Inferior parietal cortex (tissue), 1 donor: ENCODE results near the gene CAPN1.
"Not testable (repeated sequence)": the region's sequence is repeated elsewhere in the genome, so short reads cannot be mapped to it uniquely, and the experiment has no call there.

Experiments
- DNase-seq: peaks from one replicate; pipeline ENCODE4 v3.0.0-alpha.2; 2016; ENCODE audit errors: extremely low spot score

The CAPN1 gene

DNA sequence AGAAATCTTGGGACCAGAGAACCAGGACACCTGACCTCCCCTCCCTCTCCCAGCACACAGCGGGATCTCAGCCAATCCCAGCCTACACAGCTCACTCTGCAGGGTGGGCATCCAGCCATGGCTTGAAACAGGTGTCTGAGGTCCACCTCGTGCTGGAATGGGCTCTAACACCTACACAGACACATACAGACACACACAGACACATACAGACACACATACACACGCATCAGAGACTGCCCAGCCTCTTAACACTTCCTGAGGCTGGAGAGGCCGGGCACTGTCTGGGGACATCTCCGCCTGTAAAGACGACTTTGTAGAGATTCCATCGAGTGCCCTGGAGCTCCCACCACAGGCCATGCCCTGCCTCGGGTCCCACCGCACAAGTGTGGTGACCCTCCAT is 36.7 kb downstream of the CAPN1 start:
- no peak for DNase-seq

DNA sequence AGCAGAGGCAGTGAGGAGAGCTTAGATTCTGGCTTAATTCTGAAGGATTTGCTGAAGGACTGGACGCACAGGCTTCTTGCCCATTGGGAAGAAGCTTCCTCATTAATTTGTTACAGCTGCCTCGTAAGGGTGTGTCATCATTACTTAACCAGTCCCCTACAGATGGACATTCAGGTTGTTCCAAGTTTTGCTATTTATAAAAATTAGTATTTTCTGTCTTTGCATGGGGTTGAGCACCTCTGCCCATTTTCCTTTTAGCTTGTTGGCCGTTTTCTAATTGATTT is 38.1 kb downstream of the CAPN1 start:
- no peak for DNase-seq

GRCh38 chr11:65221026-65221425 is 39.3 kb downstream of the CAPN1 start:
- no peak for DNase-seq

GRCh38 chr11:65223011-65223410 is 41.3 kb downstream of the CAPN1 start:
- no peak for DNase-seq

DNA sequence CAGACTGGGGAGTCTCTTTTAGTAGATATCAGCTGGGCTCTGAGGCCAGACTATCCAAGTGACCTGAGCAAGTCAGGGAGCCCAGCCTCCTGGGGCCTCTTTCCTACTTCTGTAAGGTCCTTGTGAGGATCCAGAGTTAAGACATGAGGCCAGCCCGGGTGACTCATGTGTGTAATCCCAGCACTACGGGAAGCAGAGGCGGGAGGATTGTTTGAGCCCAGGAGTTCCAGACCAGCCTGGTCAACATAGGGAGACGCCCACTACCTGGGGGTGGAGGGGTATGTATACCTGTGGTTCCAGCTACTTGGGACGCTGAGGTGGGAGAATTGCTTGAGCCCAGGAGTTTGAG is 43.2 kb downstream of the CAPN1 start:
- DNase-seq: no peak

DNA sequence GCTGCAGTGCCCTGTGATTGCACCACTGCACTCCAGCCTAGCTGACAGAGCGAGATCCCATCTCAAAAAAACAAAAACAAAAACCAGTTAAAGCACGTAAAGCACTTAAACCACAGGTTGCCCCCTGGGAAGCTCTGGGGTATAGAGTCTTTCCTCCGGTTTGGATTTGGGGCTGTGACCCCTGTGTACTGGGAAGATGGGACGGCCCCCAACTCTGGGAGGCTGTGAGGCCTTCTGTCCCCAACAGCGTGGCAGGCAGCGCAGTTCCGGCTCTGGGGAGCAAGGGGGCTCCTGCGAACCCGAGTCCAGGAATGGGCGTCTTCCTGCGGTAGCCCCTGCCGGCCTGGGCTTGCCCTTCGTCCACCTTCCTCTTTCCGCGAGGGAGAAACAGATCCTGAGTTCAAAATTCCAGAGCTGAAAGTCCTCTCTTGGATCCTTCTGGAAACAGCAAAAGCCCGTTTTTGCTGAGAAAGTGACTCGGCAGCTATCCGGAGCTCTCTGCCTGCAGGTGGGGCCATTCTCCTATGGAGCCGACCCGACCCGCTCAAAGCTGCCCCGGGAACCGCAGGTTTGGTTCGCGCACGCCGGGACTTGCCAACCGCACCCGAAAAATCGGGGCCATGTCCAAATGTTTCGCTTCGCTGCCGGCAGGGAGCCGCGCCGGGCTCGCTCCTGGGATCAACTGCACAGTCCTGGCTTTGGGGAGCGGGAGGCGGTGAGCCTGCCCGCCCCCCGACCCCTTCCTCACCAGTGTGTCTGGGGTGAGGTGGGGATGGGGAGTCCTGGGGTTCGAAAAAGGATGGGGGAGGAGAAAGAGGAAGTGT is 43.8 kb downstream of the CAPN1 start:
- DNase-seq: peak; percentile 22

DNA sequence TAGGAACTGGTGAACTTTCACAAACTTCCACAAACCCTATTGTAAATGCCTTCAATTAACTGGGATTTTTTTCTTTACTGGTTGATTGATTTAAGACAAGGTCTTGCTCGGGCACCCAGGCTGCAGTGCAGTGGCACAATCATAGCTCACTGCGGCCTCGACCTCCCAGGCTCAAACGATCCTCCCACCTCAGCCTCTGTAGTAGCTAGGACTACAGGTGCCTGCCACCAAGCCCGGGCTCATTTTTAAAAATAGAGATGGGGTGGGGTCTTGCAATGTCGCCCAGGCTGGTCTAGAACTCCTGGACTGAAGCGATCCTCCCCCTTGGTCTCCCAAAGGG is 44.3 kb downstream of the CAPN1 start:
- DNase-seq: no peak

DNA sequence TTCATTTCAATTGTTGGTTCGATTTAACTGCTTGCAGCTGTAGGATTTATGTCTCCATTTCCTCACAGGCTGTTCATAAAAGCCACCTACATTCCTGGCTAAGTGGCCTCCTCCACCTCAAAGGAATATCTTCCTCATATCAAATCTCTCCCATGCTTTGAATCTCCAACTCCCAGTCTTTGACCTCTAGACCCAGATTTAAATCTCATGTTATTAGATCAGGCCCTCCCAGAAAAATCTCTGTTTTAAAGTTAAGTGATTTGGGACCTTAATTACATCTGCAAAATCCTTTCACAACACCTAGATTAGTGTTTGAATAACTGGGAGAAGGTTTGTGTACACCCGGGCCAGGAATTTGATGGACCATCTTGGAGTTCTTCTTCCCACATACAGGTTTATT is 46.2 kb downstream of the CAPN1 start:
- DNase-seq: no peak

DNA sequence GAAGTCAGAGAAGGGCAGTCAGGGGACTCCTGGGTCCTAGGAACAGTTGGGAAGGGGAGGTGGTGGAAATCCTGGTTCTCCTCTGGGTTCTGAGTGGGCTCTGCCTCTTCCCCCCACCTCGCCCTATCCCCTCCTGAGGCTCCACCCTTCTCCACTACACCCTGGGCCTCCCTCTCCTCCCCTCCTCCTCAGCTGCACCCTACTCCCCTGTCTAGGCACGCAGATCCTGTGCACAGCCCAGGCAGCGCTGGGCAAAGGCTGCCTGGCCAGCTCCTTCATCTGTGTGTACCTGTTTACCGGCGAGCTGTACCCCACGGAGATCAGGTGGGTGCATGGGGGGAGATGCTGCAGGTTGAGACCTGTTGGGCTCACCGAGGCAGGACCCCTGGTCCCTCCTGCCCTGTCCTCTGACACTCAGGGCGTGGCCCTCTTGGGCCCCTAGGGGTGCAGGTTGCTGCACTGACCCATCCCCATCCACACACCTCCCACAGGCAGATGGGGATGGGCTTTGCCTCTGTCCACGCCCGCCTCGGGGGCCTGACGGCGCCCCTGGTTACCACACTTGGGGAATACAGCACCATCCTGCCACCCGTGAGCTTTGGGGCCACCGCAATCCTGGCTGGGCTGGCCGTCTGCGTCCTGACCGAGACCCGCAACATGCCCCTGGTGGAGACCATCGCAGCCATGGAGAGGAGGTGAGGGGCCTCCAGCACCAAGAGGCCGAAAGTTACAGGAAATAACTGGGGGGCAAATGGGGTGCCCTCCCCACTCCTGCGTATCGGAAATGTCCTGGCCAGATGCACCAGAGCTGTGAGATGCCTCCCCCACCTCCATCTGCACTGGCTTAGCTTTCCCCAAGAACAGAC is 54.7 kb downstream of the CAPN1 start:
- no peak for DNase-seq

DNA sequence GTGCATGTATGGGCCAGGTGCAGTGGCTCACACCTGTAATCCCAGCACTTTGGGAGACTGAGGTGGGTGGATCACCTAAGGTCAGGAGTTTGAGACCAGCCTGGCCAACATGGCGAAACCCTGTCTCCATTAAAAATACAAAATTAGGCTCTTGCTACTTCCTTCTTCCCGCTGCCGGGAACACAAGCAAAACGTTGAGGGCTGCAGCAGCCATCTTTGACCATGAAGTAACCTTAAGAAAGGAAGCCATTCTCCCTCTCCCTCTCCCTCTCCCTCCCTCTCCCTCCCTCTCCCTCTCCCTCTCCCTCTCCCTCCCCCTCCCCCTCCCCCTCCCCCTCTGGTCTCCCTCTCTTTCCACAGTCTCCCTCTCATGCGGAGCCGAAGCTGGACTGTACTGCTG is 56.6 kb downstream of the CAPN1 start:
- DNase-seq: not testable (repeated sequence)

DNA sequence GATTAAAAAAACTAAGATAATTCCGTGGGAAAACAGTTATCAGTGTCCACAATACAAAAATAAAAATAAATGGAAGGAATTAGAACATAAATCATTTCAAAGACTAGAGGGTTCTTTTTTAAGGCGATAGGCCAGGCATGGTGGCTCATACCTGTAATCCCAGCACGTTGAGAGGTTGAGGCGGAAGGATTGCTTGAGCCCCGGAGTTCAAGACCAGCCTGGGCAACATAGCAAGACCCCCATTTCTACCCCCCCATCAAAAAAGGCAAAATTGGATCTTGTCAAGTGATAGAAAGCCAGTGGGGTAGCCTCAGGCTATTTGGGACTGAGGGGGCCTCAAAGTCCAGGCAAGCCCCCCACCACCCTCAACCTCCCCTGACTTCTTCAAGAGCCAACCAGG is 59.4 kb downstream of the CAPN1 start:
- no peak for DNase-seq

DNA sequence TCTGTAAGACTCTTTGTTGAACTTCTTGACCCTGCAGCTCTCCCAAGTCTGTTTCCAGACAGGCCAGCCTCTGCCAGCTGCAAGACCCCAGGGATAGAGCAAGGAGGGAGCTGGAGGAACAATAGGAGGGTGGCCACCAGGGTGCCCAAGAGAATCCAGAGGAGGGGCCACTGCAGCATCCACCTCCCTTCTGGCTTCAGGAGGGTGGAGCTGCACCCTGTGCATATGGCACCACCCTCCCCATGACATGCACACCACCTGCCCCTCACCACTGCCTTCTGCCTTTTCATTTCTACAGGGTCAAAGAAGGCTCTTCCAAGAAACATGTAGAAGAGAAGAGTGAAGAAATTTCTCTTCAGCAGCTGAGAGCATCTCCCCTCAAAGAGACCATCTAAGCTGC is 60.0 kb downstream of the CAPN1 start:
- DNase-seq: no peak

DNA sequence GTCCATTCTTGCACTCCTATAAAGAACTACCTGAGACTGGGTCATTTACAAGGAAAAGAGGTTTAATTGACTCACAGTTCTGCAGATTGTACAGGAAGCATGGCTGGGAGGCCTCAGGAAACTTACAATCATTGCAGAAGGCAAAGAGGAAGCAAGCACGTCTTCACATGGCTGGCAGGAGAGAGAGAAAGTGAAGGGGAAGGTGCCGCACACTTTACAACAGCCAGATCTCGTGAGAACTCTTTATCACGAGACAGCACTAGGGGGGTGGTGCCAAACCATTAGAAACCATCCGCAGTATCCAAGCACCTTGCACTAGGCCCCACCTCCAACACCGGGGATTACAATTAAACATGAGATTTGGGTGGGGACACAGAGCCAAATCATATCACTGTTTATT is 60.7 kb downstream of the CAPN1 start:
- no peak for DNase-seq

GRCh38 chr11:65243797-65244196 is 62.1 kb downstream of the CAPN1 start:
- no peak for DNase-seq

- DNase-seq: not testable (repeated sequence)
Measured at GRCh38 chr11:65245046-65245445, 63.3 kb downstream of the CAPN1 start.

DNA sequence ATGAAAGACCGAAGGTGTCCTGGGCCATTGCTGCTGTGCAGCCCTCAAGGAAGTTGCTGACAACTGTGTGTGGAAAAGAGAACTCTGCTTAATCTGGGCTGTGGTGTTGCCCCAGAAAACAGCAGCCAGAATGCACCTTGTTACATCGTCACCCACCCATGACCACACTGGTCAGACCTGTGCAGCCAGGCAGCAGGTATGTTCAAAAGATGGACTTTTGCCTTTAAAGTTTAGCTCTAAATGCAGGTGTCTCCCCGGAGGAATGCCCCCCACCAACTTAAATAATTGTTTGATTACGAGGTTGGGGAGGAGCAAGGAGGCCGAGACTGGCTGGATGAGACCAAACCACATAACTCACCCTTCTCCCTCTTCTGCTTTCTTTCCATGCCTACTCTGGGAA is 64.8 kb downstream of the CAPN1 start:
- no peak for DNase-seq

GRCh38 chr11:65248184-65248710 is 66.5 kb downstream of the CAPN1 start:
- DNase-seq: not testable (repeated sequence)

GRCh38 chr11:65251476-65251875 is 69.7 kb downstream of the CAPN1 start:
- DNase-seq: no peak

- no peak for DNase-seq
Measured at GRCh38 chr11:65254724-65255123, 73.0 kb downstream of the CAPN1 start.

DNA sequence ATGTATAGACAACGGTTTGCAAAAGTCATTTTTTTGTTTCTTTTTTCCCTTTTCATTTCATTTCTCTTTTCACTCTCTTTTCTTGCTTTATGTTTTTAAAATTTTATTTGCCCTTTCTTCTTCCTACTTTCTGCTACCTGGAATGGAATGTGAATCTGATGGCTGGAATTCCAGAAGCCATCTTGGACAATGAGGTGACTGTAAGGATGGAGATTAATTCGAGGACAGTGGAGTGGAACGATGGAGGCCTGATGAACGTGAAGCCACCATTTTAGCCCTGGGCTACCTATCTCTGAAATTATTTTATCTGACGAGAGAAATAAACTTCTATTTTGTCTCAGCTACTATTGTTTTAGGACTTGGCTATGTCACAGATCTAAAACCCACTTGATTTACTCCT is 77.3 kb downstream of the CAPN1 start:
- no peak for DNase-seq

- no peak for DNase-seq
Measured at GRCh38 chr11:65260302-65260701, 78.6 kb downstream of the CAPN1 start.

GRCh38 chr11:65260756-65261590 is 79.2 kb downstream of the CAPN1 start:
- no peak for DNase-seq
